ENCODE data around the gene LZTR1. TPM values are rescaled to one million over a fixed set of nuclear protein-coding genes. Genes with fewer than 3 reads are reported as not detected.

LZTR1 gene
- total and polyA plus RNA-seq, 2 of the 4 experiments (the other 2 are of a cell fraction) = 22.8 to 41.3 TPM

- in situ Hi-C loops (cut with MboI; ENCODE audit: low sequenced_read_pairs) = no loop called here
- WGBS, 2 experiments (ENCODE audit: extremely low coverage in 2 of 2, insufficient read length in 1 of 2) = 40% methylated on average over 2 of the region's 13 CpGs; no CpG with 5 or more reads in 1 of the 2 experiments
- Histone ChIP-seq H4K91ac (ENCODE audit: insufficient read depth, low read depth, low read length) (no peak overlapping the region), H3K14ac (replicated peaks; ENCODE audit: low read depth, low read length) (no peak overlapping the region), H3K4me1 (ENCODE audit: control insufficient read depth, insufficient read depth, low read length) (peaks cover 3% of the 10 kb centered on the region; the same call in 1 of the 2 replicates), H3K27ac (ENCODE audit: insufficient read depth, low read length) (no peak overlapping the region), H3K36me3 (ENCODE audit: control insufficient read depth, insufficient read depth, low read length) (no peaks in the 10 kb centered on the region), H2BK120ac (ENCODE audit: low read depth, low read length) (no peak overlapping the region), H2BK15ac (ENCODE audit: low read depth, low read length) (no peak overlapping the region), H4K5ac (ENCODE audit: low read depth, low read length) (no peak overlapping the region), H3K79me1 (ENCODE audit: low read depth in 1 of 2, low read length in 2 of 2) (no peaks in the 10 kb centered on the region), H3K9me1 (ENCODE audit: insufficient read depth, low read length) (no peaks in the 10 kb centered on the region), H3K56ac (ENCODE audit: extremely low read depth, insufficient read depth, low read length) (no peak overlapping the region), H4K20me1 (ENCODE audit: insufficient read depth, low read length) (no peaks in the 10 kb centered on the region), H3K23ac (ENCODE audit: low read depth, low read length) (no peak overlapping the region), H3K27me3 (ENCODE audit: control insufficient read depth, insufficient read depth, low read length) (peaks cover 34% of the 10 kb centered on the region), H2AK9ac (replicated peaks; ENCODE audit: low read depth, low read length, poor library complexity) (no peak overlapping the region), H3K4me3 (ENCODE audit: insufficient read depth, low read depth, low read length) (no peak overlapping the region), H4K8ac (ENCODE audit: low read depth in 2 of 2, low read length in 2 of 2) (no peak overlapping the region), H2BK20ac (ENCODE audit: low read depth, low read length) (no peak overlapping the region), H3K9me3 (ENCODE audit: control insufficient read depth, insufficient read depth, low read length) (no peaks in the 10 kb centered on the region), H3K9ac (ENCODE audit: low read depth, low read length) (no peak overlapping the region), H2AK5ac (ENCODE audit: low read depth, low read length) (no peak overlapping the region), H3K4me2 (ENCODE audit: low read depth, low read length) (no peak overlapping the region), H3K18ac (ENCODE audit: low read depth, low read length) (no peak overlapping the region), H2BK5ac (ENCODE audit: low read depth, low read length, poor library complexity, severe bottlenecking) (no peak overlapping the region), H3K4ac (ENCODE audit: low read depth, low read length) (no peak overlapping the region), H2AFZ (replicated peaks; ENCODE audit: low read length, poor library complexity) (peak overlapping the region; percentile 32)
- ATAC-seq (ENCODE audit: low read depth) (no peak), DNase-seq (no peak)
- no TSS peak for BruUV-seq (replicated peaks)
- intact Hi-C loops (cut with micrococcal nuclease) = no loop called here
- dilution Hi-C loops (cut with HindIII; ENCODE audit: low sequenced_read_pairs, unreplicated experiment) = no loop called here
- ChIA-PET CTCF (no interaction called here), POLR2A (ENCODE audit: unreplicated experiment) (no interaction called here)
- no peak for TF ChIP-seq SMC3 (IDR thresholded peaks at IDR 0.05; ENCODE audit: low read depth, low read length)
- TF ChIP-seq CTCF (conservative IDR thresholded peaks at IDR 0.05; ENCODE audit: low read depth, low read length) = no peak
- no peak for TF ChIP-seq CEBPB (IDR thresholded peaks at IDR 0.05; ENCODE audit: low read depth, low read length)
- TF ChIP-seq, protein P1, sequence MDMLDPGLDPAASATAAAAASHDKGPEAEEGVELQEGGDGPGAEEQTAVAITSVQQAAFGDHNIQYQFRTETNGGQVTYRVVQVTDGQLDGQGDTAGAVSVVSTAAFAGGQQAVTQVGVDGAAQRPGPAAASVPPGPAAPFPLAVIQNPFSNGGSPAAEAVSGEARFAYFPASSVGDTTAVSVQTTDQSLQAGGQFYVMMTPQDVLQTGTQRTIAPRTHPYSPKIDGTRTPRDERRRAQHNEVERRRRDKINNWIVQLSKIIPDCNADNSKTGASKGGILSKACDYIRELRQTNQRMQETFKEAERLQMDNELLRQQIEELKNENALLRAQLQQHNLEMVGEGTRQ (IDR thresholded peaks at IDR 0.05; ENCODE audit: low read depth, low read length) = no peak
- TF ChIP-seq FOS (IDR thresholded peaks at IDR 0.05; ENCODE audit: low read depth, low read length) = no peak
- no peak for TF ChIP-seq NFE2L2 (IDR thresholded peaks at IDR 0.05; ENCODE audit: low read depth, low read length)
- no peak for TF ChIP-seq MAZ (IDR thresholded peaks at IDR 0.05; ENCODE audit: borderline replicate concordance, low read depth, low read length)
- no peak for TF ChIP-seq MAFK (IDR thresholded peaks at IDR 0.05; ENCODE audit: low read depth, low read length)
- TF ChIP-seq, protein P2, sequence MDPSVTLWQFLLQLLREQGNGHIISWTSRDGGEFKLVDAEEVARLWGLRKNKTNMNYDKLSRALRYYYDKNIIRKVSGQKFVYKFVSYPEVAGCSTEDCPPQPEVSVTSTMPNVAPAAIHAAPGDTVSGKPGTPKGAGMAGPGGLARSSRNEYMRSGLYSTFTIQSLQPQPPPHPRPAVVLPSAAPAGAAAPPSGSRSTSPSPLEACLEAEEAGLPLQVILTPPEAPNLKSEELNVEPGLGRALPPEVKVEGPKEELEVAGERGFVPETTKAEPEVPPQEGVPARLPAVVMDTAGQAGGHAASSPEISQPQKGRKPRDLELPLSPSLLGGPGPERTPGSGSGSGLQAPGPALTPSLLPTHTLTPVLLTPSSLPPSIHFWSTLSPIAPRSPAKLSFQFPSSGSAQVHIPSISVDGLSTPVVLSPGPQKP (IDR thresholded peaks at IDR 0.05; ENCODE audit: borderline replicate concordance, low read depth, low read length) = no peak
These were observed 46.5 kb downstream of the LZTR1 start for GRCh38 chr22:21028277-21029251.
